NCI-H187 (cell line): ENCODE measurements around the gene SORCS3.

Experiments used
- DNase-seq, 2 experiments: peaks; one replicate each; lab custom pipeline; 2025; lab: John Stamatoyannopoulos, UW

Gene SORCS3

GRCh38 chr10:105262666-105263065 is 621.6 kb downstream of the SORCS3 start:
- DNase-seq = no peak

DNA sequence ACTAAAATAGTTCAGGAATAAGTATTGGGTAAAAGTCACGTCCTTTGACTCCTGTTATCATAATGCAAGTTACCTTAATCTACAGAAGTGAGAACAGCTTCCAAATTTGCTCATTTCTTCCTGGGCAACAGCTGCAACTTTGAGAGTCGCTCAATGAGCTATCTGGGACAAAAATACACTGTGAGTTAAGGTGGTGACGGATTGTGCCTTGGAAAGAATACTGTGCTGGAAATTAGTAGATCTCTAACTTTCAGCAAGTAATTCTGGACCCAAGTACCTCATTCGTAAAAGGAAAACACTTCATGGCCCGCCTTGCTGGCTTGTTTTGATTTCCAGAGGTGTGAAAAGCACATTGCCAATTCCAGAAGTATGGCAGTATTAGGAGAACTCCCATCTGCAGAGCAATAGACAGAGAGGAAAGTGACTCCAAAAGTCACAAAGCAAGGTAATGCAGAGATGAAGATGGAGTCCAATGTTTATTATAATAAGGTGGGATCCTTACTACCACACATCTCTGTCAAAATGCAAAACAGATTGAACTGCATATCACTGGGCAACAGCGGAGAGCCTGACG is 626.0 kb downstream of the SORCS3 start:
- DNase-seq = no peak

DNA sequence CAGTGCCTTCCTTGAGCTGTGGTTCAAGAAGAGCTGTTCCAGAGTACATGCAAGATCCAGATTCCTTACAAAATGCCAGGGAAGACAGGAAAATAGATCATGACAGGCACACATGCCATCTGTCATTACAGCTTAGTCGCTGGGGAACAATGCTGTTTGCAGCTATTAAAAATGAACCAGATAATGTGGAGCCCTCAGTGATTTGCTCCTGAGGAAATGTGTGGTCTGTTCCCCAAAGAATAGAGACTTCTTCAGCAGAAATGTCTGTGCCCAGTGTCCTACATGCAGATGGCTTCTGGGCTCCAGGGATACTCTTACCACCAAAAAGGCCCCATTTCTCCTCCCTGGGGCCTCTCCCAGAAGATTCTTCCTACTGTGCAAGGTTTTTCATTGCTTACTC is 627.9 kb downstream of the SORCS3 start:
- no peak for DNase-seq

- DNase-seq = no peak
Observed at GRCh38 chr10:105269689-105270088, 628.6 kb downstream of the SORCS3 start.

DNA sequence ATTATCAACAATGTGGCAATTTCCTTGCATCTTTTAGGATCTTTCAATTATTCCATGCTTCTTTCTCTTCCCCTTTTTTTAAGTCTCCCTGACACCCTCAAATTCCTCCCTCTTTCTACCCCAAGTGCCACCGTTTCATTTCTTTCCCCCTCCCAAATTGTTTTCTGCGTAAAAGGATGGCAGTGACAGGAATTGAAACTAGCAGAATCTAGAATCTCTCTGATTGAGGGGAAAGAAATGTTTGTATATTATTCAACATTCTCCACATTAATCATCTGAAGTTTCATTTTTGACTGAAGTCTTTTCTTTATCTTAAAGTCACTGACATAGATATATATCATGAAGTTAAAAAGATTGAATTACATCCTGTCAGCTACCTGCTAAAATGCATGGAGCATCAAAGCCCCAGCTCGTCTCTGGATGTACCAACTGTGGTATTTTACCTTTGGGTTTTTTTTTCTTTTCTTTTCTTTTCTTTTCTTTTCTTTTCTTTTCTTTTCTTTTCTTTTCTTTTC is 633.5 kb downstream of the SORCS3 start:
- no peak for DNase-seq

DNA sequence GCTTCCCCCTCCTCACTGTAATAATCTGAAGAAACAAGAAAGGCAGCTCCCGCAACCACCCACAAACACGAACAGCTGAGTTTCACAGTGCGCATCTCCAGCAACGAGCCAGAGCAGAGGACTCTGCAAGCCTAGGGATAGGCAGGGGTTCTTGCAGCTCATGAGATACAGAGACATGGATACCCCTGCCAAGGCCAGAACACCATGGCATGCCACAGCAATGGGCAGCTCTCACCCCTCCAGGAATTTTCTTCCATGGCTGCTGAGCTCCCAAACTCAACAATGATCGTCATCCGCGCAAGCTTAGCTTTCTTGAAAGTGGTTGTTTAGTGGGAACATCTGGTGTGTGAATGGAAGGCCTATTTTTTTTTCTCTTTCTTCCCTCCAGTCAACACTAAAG is 637.3 kb downstream of the SORCS3 start:
- DNase-seq = no peak

GRCh38 chr10:105279101-105279500 is 638.0 kb downstream of the SORCS3 start:
- DNase-seq = no peak

- no peak for DNase-seq
Observed at GRCh38 chr10:105280895-105281294, 639.8 kb downstream of the SORCS3 start.

GRCh38 chr10:105284476-105285215 is 643.6 kb downstream of the SORCS3 start:
- DNase-seq = no peak

DNA sequence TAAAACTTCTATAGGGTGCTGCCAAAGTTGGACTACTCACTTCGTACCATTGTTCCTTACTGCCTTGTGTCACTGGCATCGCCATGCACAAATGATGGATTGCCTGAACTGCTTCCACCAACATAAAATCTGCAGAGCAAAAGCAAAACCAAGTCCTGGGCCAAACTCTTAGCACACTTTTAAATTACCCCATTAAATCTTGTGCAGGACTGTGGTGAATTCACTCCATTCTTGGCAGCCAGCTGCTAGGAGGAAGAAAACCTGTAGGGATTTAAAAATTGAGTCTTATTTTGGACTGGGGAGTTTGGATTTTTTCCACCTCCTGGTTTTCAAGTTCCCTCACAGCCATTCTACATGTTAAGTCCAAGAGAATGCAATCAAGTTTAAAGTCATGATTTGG is 646.9 kb downstream of the SORCS3 start:
- no peak for DNase-seq

DNA sequence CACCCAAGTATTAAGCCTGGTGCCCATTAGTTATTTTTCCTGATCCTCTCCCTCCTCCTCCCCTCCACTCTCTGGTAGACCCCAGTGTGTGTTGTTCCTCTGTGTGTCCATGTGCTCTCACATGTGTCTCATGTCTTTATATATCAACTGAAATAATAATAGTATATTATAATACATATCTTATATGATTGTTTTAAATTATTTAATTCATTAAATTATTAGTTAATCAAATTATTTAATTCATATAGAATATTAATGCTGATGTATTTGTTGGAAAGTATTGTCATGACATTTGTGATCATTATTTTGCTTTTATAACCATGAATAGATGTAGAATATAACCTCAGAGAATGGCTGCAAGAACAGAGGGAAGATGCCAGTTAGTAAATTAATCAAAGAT is 647.5 kb downstream of the SORCS3 start:
- DNase-seq = no peak

GRCh38 chr10:105291571-105291970 is 650.5 kb downstream of the SORCS3 start:
- DNase-seq = no peak

DNA sequence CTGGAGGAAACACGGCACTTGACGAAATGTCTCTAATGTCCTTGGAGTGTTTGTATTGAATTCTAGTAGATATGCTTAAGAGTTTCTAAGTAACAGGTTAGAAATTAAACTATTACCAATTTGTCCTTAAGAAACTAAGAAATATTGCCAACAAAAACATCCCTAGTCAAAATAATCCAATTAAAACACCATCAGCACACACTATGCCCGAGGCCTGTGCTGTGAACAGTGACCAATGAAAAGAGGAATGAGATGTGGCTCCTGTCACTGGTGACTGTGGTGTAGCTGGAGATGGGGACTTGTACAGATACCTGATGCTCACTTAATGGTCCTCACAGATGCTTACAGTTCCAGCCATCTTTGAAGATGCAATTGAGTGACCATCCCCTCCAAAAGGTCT is 651.1 kb downstream of the SORCS3 start:
- no peak for DNase-seq
